LNCaP clone FGC (cell line): ENCODE data around the gene MYCL.

Experiments
- DNase-seq: peaks from one replicate; pipeline ENCODE4 v3.0.0-alpha.2; 2011; ENCODE audit warnings: low read depth
- H3K4me3 ChIP-seq: 2 replicates; pipeline ENCODE4 v1.5.1; 2011; ENCODE audit warnings: mild to moderate bottlenecking, low read depth, low read length, control low read depth
- TF ChIP-seq, protein P1 (sequence below): IDR thresholded peaks from 2 replicates; pipeline ENCODE4 v1.5.1; 2012; ENCODE audit warnings: mild to moderate bottlenecking; ENCODE audit not compliant: control insufficient read depth, insufficient read depth; ENCODE audit errors: extremely low read depth

MYCL gene, protein sequence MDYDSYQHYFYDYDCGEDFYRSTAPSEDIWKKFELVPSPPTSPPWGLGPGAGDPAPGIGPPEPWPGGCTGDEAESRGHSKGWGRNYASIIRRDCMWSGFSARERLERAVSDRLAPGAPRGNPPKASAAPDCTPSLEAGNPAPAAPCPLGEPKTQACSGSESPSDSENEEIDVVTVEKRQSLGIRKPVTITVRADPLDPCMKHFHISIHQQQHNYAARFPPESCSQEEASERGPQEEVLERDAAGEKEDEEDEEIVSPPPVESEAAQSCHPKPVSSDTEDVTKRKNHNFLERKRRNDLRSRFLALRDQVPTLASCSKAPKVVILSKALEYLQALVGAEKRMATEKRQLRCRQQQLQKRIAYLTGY

GRCh38 chr1:39901714-39902459 is at the start of gene MYCL:
MYCL (minus strand) TSS chr1:39901917; CDS start chr1:39901434, 483 bp downstream.
- DNase-seq, result peak; percentile 71
- TF ChIP-seq, protein P1, sequence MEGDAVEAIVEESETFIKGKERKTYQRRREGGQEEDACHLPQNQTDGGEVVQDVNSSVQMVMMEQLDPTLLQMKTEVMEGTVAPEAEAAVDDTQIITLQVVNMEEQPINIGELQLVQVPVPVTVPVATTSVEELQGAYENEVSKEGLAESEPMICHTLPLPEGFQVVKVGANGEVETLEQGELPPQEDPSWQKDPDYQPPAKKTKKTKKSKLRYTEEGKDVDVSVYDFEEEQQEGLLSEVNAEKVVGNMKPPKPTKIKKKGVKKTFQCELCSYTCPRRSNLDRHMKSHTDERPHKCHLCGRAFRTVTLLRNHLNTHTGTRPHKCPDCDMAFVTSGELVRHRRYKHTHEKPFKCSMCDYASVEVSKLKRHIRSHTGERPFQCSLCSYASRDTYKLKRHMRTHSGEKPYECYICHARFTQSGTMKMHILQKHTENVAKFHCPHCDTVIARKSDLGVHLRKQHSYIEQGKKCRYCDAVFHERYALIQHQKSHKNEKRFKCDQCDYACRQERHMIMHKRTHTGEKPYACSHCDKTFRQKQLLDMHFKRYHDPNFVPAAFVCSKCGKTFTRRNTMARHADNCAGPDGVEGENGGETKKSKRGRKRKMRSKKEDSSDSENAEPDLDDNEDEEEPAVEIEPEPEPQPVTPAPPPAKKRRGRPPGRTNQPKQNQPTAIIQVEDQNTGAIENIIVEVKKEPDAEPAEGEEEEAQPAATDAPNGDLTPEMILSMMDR, result peak; percentile 92
- peak within 1 kb of the TSS; percentile 64 for H3K4me3 ChIP-seq

DNA sequence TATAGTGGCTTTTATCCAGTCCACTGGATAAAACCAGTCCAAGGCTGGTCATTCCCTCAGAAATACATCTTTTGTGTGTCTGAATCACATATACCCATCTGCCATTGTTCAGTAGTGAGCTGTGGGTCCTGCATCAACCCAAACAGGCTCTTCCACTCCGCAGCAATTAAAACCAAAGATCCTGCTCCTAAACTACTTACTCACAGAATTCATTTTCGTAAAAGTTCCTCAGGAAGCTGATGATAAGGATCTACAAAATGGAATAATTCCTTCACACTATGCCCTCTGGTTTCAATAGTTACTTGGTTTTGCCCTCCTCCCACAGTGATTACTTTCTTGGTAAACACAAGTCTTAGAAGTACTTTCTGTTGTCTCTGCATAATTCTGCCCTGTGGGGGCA is 48.2 kb upstream of the MYCL start:
- TF ChIP-seq, protein P1, result no peak
- no peak for DNase-seq
- no peak overlapping the region for H3K4me3 ChIP-seq

DNA sequence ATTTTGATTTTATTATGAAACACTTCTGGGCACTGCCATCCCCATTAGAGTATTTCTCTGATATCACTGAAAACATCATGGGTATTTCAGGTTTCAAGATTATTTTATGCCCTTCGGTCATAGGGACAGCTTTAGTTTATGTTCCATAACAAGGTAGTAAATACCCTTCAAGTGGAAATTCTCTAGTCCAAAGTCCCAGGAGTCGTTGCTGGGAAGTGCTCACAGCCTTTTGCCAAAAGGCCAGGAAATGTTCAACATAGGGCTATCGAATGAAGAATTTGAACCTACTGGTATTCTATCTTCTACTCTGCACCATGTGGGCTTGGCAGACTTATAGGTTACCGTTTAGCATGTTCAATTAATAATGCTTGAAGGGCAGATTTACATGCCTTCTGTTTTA is 45.5 kb upstream of the MYCL start:
- no peak for DNase-seq
- TF ChIP-seq, protein P1, result no peak

GRCh38 chr1:39946216-39946615 is 44.5 kb upstream of the MYCL start:
- no peak overlapping the region for H3K4me3 ChIP-seq
- no peak for DNase-seq
- TF ChIP-seq, protein P1, result no peak

More for the DNA sequence above, 45.5 kb upstream of the MYCL start:
- no peak overlapping the region for H3K4me3 ChIP-seq

GRCh38 chr1:39944410-39945112 is 42.8 kb upstream of the MYCL start:
- no peak overlapping the region for H3K4me3 ChIP-seq
- TF ChIP-seq, protein P1, result no peak
- DNase-seq, result no peak

- DNase-seq, result no peak
- no peak overlapping the region for H3K4me3 ChIP-seq
- TF ChIP-seq, protein P1, result no peak
Observed at GRCh38 chr1:39943471-39944290, 42.0 kb upstream of the MYCL start.
